ENCODE data around the gene AOC3.
"Not testable (repeated sequence)": the region's sequence is repeated elsewhere in the genome, so short reads cannot be mapped to it uniquely, and the experiment has no call there.

AOC3 gene

GRCh38 chr17:42893359-42893758 lies 42.4 kb downstream of the AOC3 start:
- H3K4me3 Mint-ChIP-seq, result no peak overlapping the region
- H3K36me3 Mint-ChIP-seq, result no peaks in the 10 kb centered on the region
- no peak overlapping the region for H3K27ac Mint-ChIP-seq

GRCh38 chr17:42894283-42895184 lies 43.5 kb downstream of the AOC3 start:
- Mint-ChIP-seq H3K4me3 (no peak overlapping the region), H3K27ac (no peak overlapping the region), H3K4me1 (no peaks in the 10 kb centered on the region), H3K9me3 (no peaks in the 10 kb centered on the region), H3K36me3 (no peaks in the 10 kb centered on the region)
- ATAC-seq (no peak), DNase-seq (ENCODE audit: low spot score in 2 of 2) (no peak)

More at GRCh38 chr17:42893359-42893758, 42.4 kb downstream of the AOC3 start:
- no peaks in the 10 kb centered on the region for H3K9me3 Mint-ChIP-seq
- no peak for ATAC-seq
- no peaks in the 10 kb centered on the region for H3K4me1 Mint-ChIP-seq
- DNase-seq (ENCODE audit: low spot score in 2 of 2), result no peak

GRCh38 chr17:42895185-42895555 lies 44.2 kb downstream of the AOC3 start:
- Mint-ChIP-seq H3K36me3 (no peaks in the 10 kb centered on the region), H3K4me1 (no peaks in the 10 kb centered on the region), H3K4me3 (no peak overlapping the region), H3K9me3 (no peaks in the 10 kb centered on the region), H3K27ac (no peak overlapping the region)
- ATAC-seq (no peak), DNase-seq (ENCODE audit: low spot score in 2 of 2) (no peak)

GRCh38 chr17:42898147-42898811 lies 47.3 kb downstream of the AOC3 start:
- Mint-ChIP-seq H3K4me1 (no peaks in the 10 kb centered on the region), H3K36me3 (no peaks in the 10 kb centered on the region), H3K27ac (no peak overlapping the region), H3K4me3 (no peak overlapping the region), H3K9me3 (no peaks in the 10 kb centered on the region)
- ATAC-seq (no peak), DNase-seq (ENCODE audit: low spot score in 2 of 2) (no peak)

- H3K36me3 Mint-ChIP-seq; H3K9me3 Mint-ChIP-seq; DNase-seq (ENCODE audit: low spot score in 2 of 2); H3K27ac Mint-ChIP-seq; ATAC-seq; H3K4me3 Mint-ChIP-seq; H3K4me1 Mint-ChIP-seq: not testable (repeated sequence)
Measured at GRCh38 chr17:42899981-42900380, 49.0 kb downstream of the AOC3 start.

GRCh38 chr17:42900460-42901331 lies 49.7 kb downstream of the AOC3 start, which contains the start of gene G6PC1:
Gene G6PC1, plus strand, starts transcription at chr17:42900799. Its CDS starts 78 bp downstream, at chr17:42900877.
- H3K4me1 Mint-ChIP-seq, result no peaks in the 10 kb centered on the region
- no peaks in the 10 kb centered on the region for H3K9me3 Mint-ChIP-seq
- ATAC-seq, result no peak
- no peak within 1 kb of the TSS for H3K27ac Mint-ChIP-seq
- no peaks in the 10 kb centered on the region for H3K36me3 Mint-ChIP-seq
- DNase-seq (ENCODE audit: low spot score in 2 of 2), result no peak
- no peak within 1 kb of the TSS for H3K4me3 Mint-ChIP-seq

GRCh38 chr17:42901535-42902229 lies 50.7 kb downstream of the AOC3 start:
- H3K4me1 Mint-ChIP-seq, result no peaks in the 10 kb centered on the region
- H3K27ac Mint-ChIP-seq, result no peak overlapping the region
- no peak overlapping the region for H3K4me3 Mint-ChIP-seq
- no peaks in the 10 kb centered on the region for H3K9me3 Mint-ChIP-seq
- no peaks in the 10 kb centered on the region for H3K36me3 Mint-ChIP-seq
- no peak for DNase-seq (ENCODE audit: low spot score in 2 of 2)
- no peak for ATAC-seq

- DNase-seq (ENCODE audit: low spot score in 2 of 2) (no peak), ATAC-seq (no peak)
- Mint-ChIP-seq H3K4me1 (no peaks in the 10 kb centered on the region), H3K36me3 (no peaks in the 10 kb centered on the region), H3K4me3 (no peak overlapping the region), H3K9me3 (no peaks in the 10 kb centered on the region), H3K27ac (no peak overlapping the region)
Measured at GRCh38 chr17:42904110-42904469, 53.1 kb downstream of the AOC3 start.

- DNase-seq (ENCODE audit: low spot score in 2 of 2), result no peak
Measured at GRCh38 chr17:42906772-42907446, 55.9 kb downstream of the AOC3 start.

More at GRCh38 chr17:42906772-42907446, 55.9 kb downstream of the AOC3 start:
- Mint-ChIP-seq H3K27ac (no peak overlapping the region), H3K9me3 (no peaks in the 10 kb centered on the region), H3K36me3 (no peaks in the 10 kb centered on the region), H3K4me3 (no peak overlapping the region), H3K4me1 (no peaks in the 10 kb centered on the region)
- ATAC-seq, result no peak
